ENCODE measurements around the gene ZNF512B.

ZNF512B gene

GRCh38 chr20:63970714-63971431 lies 1.1 kb upstream of the ZNF512B start:
- peak overlapping the region; percentile 93; the same call in 1 of the 2 replicates for H3K27ac ChIP-seq
- no peak for TF ChIP-seq CTCF (conservative IDR thresholded peaks at IDR 0.05)

GRCh38 chr20:63968928-63969760 lies 586 bp downstream of the ZNF512B start:
- peak overlapping the region; percentile 93 for H3K27ac ChIP-seq

GRCh38 chr20:63968136-63968927 lies 1.4 kb downstream of the ZNF512B start:
- peak overlapping the region; percentile 93 for H3K27ac ChIP-seq

More at GRCh38 chr20:63968928-63969760, 586 bp downstream of the ZNF512B start:
- no peak for TF ChIP-seq CTCF (conservative IDR thresholded peaks at IDR 0.05)

DNA sequence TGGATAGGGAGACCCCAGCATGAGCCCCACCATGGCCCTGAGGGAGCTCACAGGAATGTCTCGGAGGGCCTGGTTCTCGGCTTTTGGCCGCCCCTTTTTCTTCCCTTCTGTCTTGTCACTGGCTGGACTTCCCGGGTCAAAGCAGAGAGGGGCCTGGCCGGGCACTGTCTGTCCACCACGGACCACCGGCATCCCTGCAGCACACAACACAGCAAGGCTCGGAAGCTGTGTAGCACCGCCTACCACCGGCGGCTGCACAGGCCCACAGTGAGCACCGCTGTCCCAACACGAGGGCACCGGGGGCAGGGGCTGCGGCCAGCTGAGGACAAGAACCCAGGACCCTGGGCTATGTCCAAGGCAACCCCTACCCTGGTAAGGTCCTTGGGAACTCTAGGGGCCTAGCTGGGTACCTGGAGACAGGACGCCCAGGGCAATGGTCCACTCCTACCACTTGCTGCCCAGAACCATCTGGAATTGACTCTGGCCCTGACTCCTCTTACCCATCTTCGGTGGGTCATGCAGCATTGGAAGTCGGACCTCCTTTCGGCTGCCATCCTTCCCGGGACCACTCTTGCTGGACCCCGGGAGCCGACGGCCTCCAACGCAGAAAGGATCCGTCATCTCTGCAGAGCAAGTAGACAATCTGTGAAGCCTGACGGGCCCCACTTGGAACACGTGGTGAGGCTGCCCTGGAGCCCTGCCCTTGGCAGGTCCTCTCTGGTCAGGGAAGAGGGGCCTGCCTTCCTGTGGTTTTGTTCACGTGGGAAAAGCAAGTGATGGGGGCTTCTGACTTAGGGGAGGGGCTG lies 2.2 kb downstream of the ZNF512B start:
- no peak for TF ChIP-seq CTCF (conservative IDR thresholded peaks at IDR 0.05)
- H3K27ac ChIP-seq, result peak overlapping the region; percentile 93

More at GRCh38 chr20:63968136-63968927, 1.4 kb downstream of the ZNF512B start:
- TF ChIP-seq CTCF (conservative IDR thresholded peaks at IDR 0.05), result no peak

GRCh38 chr20:63966944-63967322 lies 2.8 kb downstream of the ZNF512B start:
- peak overlapping the region; percentile 4; the same call in 1 of the 2 replicates for H3K27ac ChIP-seq
- TF ChIP-seq CTCF (conservative IDR thresholded peaks at IDR 0.05), result no peak

DNA sequence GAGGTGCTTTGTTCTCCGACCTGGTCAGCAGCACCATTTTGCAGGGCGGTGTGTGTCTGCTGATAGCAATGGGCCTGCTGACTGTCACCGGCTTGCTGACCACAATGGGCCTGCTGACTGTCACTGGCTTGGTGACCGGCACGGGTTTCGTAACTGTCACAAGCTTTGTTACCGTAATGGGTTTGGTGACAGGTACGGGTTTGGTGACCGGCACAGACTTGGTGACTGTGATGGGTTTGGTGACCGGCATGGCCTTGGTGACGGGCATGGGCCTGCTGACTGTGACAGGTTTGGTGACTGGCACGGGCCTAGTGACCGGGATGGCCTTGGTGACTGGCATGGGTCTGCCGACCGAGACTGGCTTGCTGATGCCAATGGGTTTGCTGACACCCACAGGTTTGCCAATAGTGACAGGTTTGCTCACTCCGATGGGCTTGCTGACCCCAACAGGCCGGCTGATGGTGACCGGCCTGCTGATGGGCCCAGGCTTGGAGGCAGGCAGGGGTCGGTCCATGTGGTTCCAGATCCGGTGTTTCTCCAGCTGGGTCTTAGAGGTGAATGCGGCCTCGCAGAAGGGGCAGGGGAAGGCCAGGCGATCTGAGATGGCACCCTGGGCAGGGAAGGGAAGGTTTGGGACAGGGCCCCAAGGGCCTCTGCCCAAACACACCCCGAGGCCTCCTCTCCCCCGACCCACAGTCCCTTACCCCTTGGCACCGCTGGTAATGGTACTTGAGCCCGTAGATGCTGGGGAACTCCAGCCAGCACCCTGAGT lies 3.4 kb downstream of the ZNF512B start:
- TF ChIP-seq CTCF (conservative IDR thresholded peaks at IDR 0.05), result no peak
- H3K27ac ChIP-seq, result peak overlapping the region; percentile 4; the same call in 1 of the 2 replicates

All from VCaP (cell line).